ENCODE results near the gene EDAR. TPM values are rescaled to one million over a fixed set of nuclear protein-coding genes. Genes with fewer than 3 reads are reported as not detected.

The EDAR gene
- total RNA-seq, 1 donor from 2014 or later, result not detected

DNA sequence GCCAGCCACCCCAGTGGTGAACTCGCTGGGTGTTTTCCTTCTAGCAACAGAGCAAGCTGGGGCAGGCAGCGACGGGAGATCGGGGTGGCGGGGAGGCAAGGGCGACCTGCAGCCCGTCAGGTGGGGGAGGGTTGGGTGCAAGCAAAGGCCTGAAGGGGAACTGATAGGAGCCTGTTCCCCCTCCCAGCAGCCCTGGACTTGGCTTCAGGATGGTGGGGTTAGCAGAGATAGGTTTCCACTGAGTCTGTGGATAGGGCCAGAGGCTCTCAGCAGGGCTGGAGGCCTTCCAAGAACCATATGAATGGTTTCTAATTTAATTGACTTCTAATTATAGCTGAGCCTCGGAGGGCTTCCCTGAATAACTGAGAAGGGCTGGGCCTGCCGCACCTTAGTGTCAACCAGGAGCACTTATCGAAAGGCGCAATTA is 55.3 kb downstream of the EDAR start:
- no peak overlapping the region for H3K9ac ChIP-seq (ENCODE audit: low read length)
- no peak for TF ChIP-seq EZH2 (IDR thresholded peaks at IDR 0.05; ENCODE audit: insufficient read depth, low read length)
- TF ChIP-seq, protein P1, sequence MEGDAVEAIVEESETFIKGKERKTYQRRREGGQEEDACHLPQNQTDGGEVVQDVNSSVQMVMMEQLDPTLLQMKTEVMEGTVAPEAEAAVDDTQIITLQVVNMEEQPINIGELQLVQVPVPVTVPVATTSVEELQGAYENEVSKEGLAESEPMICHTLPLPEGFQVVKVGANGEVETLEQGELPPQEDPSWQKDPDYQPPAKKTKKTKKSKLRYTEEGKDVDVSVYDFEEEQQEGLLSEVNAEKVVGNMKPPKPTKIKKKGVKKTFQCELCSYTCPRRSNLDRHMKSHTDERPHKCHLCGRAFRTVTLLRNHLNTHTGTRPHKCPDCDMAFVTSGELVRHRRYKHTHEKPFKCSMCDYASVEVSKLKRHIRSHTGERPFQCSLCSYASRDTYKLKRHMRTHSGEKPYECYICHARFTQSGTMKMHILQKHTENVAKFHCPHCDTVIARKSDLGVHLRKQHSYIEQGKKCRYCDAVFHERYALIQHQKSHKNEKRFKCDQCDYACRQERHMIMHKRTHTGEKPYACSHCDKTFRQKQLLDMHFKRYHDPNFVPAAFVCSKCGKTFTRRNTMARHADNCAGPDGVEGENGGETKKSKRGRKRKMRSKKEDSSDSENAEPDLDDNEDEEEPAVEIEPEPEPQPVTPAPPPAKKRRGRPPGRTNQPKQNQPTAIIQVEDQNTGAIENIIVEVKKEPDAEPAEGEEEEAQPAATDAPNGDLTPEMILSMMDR (IDR thresholded peaks at IDR 0.05; ENCODE audit: insufficient read depth, low read depth, low read length), result no peak
- no peaks in the 10 kb centered on the region for H3K79me2 ChIP-seq (ENCODE audit: insufficient read depth, low read length)
- H3K9me3 ChIP-seq (ENCODE audit: insufficient read depth, low read depth, low read length), result no peaks in the 10 kb centered on the region
- Mint-ChIP-seq H3K9me3 (ENCODE audit: unreplicated experiment) (no peaks in the 10 kb centered on the region), H3K36me3 (ENCODE audit: low read depth, unreplicated experiment) (no peaks in the 10 kb centered on the region), H3K4me3 (ENCODE audit: unreplicated experiment) (no peak overlapping the region), H3K27ac (ENCODE audit: unreplicated experiment) (no peak overlapping the region), H3K27me3 (ENCODE audit: low read depth, unreplicated experiment) (peaks cover 57% of the 10 kb centered on the region), H3K4me1 (ENCODE audit: low read depth, unreplicated experiment) (no peaks in the 10 kb centered on the region)
- no peak for FAIRE-seq
- no peaks in the 10 kb centered on the region for H4K20me1 ChIP-seq (ENCODE audit: insufficient read depth, low read length)
- H3K27ac ChIP-seq (ENCODE audit: low read depth, low read length), result no peak overlapping the region
- no peak for DNase-seq (ENCODE audit: low read depth)
- H3K4me3 ChIP-seq (ENCODE audit: insufficient read depth, low read depth, low read length), result no peak overlapping the region
- H3K36me3 ChIP-seq (ENCODE audit: insufficient read depth, low read length), result no peaks in the 10 kb centered on the region
- H3K27me3 ChIP-seq (ENCODE audit: insufficient read depth, low read length), result peaks cover 45% of the 10 kb centered on the region
- no peaks in the 10 kb centered on the region for H3K4me1 ChIP-seq (ENCODE audit: insufficient read depth, low read length)
- H3K4me2 ChIP-seq (ENCODE audit: low read length), result no peak overlapping the region
- no peak overlapping the region for H2AFZ ChIP-seq (ENCODE audit: low read depth, low read length)

GRCh38 chr2:108932736-108933332 is 56.2 kb downstream of the EDAR start:
- Histone ChIP-seq H3K36me3 (ENCODE audit: insufficient read depth, low read length) (no peaks in the 10 kb centered on the region), H3K4me2 (ENCODE audit: low read length) (no peak overlapping the region), H3K27me3 (ENCODE audit: insufficient read depth, low read length) (peaks cover 45% of the 10 kb centered on the region), H4K20me1 (ENCODE audit: insufficient read depth, low read length) (peaks cover 3% of the 10 kb centered on the region), H3K4me3 (ENCODE audit: insufficient read depth, low read depth, low read length) (no peak overlapping the region), H3K27ac (ENCODE audit: low read depth, low read length) (no peak overlapping the region), H3K9ac (ENCODE audit: low read length) (no peak overlapping the region), H2AFZ (ENCODE audit: low read depth, low read length) (no peak overlapping the region), H3K4me1 (ENCODE audit: insufficient read depth, low read length) (no peaks in the 10 kb centered on the region), H3K9me3 (ENCODE audit: insufficient read depth, low read depth, low read length) (no peaks in the 10 kb centered on the region), H3K79me2 (ENCODE audit: insufficient read depth, low read length) (no peaks in the 10 kb centered on the region)
- FAIRE-seq (no peak), DNase-seq (ENCODE audit: low read depth) (no peak)
- H3K27me3 Mint-ChIP-seq (ENCODE audit: low read depth, unreplicated experiment), result peaks cover 65% of the 10 kb centered on the region
- no peaks in the 10 kb centered on the region for H3K36me3 Mint-ChIP-seq (ENCODE audit: low read depth, unreplicated experiment)
- H3K9me3 Mint-ChIP-seq (ENCODE audit: unreplicated experiment), result no peaks in the 10 kb centered on the region
- no peak for TF ChIP-seq EZH2 (IDR thresholded peaks at IDR 0.05; ENCODE audit: insufficient read depth, low read length)
- TF ChIP-seq, protein P1 (IDR thresholded peaks at IDR 0.05; ENCODE audit: insufficient read depth, low read depth, low read length), result no peak
- H3K4me3 Mint-ChIP-seq (ENCODE audit: unreplicated experiment), result no peak overlapping the region
- H3K27ac Mint-ChIP-seq (ENCODE audit: unreplicated experiment), result no peak overlapping the region
- no peaks in the 10 kb centered on the region for H3K4me1 Mint-ChIP-seq (ENCODE audit: low read depth, unreplicated experiment)

- Histone ChIP-seq H3K27ac (ENCODE audit: low read depth, low read length) (no peak overlapping the region), H3K4me2 (ENCODE audit: low read length) (no peak overlapping the region), H3K36me3 (ENCODE audit: insufficient read depth, low read length) (no peaks in the 10 kb centered on the region), H3K27me3 (ENCODE audit: insufficient read depth, low read length) (peaks cover 46% of the 10 kb centered on the region), H2AFZ (ENCODE audit: low read depth, low read length) (no peak overlapping the region), H3K9me3 (ENCODE audit: insufficient read depth, low read depth, low read length) (no peaks in the 10 kb centered on the region), H4K20me1 (ENCODE audit: insufficient read depth, low read length) (peaks cover 3% of the 10 kb centered on the region), H3K79me2 (ENCODE audit: insufficient read depth, low read length) (no peaks in the 10 kb centered on the region), H3K4me3 (ENCODE audit: insufficient read depth, low read depth, low read length) (no peak overlapping the region), H3K9ac (ENCODE audit: low read length) (no peak overlapping the region), H3K4me1 (ENCODE audit: insufficient read depth, low read length) (no peaks in the 10 kb centered on the region)
- DNase-seq (ENCODE audit: low read depth), result no peak
- Mint-ChIP-seq H3K36me3 (ENCODE audit: low read depth, unreplicated experiment) (no peaks in the 10 kb centered on the region), H3K27ac (ENCODE audit: unreplicated experiment) (no peak overlapping the region), H3K4me1 (ENCODE audit: low read depth, unreplicated experiment) (no peaks in the 10 kb centered on the region), H3K9me3 (ENCODE audit: unreplicated experiment) (no peaks in the 10 kb centered on the region), H3K27me3 (ENCODE audit: low read depth, unreplicated experiment) (peaks cover 72% of the 10 kb centered on the region), H3K4me3 (ENCODE audit: unreplicated experiment) (no peak overlapping the region)
- TF ChIP-seq, protein P1 (IDR thresholded peaks at IDR 0.05; ENCODE audit: insufficient read depth, low read depth, low read length), result no peak
- TF ChIP-seq EZH2 (IDR thresholded peaks at IDR 0.05; ENCODE audit: insufficient read depth, low read length), result no peak
- no peak for FAIRE-seq
These were observed 57.6 kb downstream of the EDAR start for GRCh38 chr2:108931372-108931771.

Data from astrocyte (in vitro differentiated cells and primary cell).